Stimulated activated CD4-positive, alpha-beta T cell treated with anti-CD3 and anti-CD28 coated beads, Interleukin-15, amount 100 ng/mL, for 24 hours (primary cell): ENCODE measurements around the gene ADAP1.

Source experiments
- DNase-seq: peaks from one replicate; pipeline ENCODE4 v3.0.0-alpha.2; 2020

ADAP1 gene

DNA sequence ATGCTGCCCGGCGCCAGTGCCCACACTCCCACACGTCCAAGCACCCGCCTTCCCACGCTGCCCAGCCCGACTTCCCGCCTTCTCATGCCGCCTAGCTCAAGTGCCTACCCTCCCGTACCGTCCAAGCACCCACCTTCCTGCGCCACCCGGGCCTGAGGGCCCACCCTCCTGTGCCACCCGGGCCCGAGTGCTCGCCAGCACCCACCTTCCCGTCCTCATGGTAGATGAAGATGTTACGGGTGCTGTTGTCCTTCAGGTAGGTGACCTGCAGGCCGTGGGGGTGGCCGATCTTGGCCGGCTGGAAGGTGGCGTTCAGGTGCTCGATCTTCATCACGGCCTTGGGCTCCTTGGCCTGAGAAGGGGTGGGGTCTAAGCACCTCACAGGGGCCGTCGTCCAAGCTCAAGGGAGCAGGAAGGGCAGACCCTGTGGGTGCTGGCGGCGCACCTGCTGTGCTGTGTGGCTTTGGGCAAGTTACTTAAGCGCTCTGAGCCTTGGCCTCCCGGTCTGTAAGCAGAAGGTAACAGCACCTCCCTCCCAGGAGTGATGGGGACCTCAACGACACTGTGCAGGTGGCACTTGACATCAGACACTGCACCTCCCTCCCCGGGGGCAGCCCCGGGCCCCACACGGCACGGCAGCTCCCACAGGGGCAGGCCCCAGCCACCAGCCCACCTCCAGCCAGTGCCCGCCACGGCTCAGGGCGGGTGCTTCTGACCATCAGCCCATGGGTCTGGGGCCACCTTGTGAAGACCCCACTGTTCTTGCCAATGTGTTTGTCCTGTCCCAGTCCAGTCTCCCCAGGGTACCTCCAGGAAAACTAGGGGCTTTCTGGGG, 50.3 kb downstream of the ADAP1 start:
- DNase-seq = no peak

- no peak for DNase-seq
These were observed 51.5 kb downstream of the ADAP1 start for GRCh38 chr7:902996-903395.

DNA sequence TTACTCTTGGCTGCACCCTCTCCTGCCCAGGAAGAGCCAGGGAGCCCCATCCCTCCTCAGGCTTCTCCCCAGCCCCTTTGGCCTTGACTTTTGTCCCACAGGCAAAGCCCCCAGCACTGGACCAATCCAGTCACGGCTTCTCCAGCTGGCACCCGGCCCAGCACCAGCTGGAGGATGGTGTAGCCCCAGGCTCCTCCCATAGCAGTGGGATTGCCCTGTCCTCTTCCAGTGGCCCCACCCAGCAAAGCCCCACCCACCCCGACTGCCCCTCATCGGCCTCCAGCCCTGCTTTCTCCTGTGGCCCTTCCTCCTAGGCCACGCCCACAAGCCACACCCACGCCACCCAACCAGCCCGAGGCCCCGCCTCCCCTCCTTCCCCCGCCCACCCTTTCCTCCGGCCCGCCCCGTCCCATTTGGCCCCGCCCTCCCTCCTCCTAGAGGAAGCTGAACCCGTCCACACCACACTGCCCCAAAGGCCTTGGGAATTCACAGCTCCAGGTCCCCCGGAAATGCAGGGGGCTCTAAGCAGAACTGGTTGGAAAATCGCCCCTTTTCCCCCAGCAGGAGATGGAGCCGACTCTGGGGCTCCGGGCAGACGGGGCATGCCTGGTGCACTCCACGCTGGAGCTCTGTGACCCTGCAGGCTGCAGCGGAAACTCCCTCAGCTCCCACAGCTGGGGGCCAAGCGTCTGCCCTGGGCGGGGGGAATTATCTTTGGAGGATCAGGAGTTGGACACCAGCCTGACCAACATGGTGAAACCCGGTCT, 52.9 kb downstream of the ADAP1 start:
- DNase-seq = peak; percentile 76

DNA sequence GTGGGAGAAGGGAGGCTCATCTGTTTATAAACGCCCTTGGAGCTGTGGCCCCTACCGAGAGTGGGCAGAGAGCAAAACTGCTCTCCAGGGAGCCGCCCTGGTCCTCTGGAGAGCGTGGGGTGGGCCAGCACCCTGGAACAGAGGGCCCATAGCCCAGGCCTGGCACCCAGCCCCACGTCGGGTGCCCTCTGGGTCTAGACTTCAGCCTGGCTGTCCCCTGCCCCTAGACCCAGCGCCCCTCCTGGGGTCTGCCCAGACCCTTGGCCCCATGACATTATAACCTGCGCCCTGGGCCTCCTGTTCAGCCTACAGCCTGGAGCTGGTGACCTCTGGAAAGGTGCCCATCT, 53.5 kb downstream of the ADAP1 start:
- DNase-seq = no peak

- DNase-seq = no peak
These were observed 54.0 kb downstream of the ADAP1 start for GRCh38 chr7:900331-901040.

- no peak for DNase-seq
These were observed 54.7 kb downstream of the ADAP1 start for GRCh38 chr7:899806-900205.

- DNase-seq = no peak
These were observed 55.4 kb downstream of the ADAP1 start for GRCh38 chr7:898855-899681.

GRCh38 chr7:898460-898854, 56.0 kb downstream of the ADAP1 start:
- DNase-seq = no peak

DNA sequence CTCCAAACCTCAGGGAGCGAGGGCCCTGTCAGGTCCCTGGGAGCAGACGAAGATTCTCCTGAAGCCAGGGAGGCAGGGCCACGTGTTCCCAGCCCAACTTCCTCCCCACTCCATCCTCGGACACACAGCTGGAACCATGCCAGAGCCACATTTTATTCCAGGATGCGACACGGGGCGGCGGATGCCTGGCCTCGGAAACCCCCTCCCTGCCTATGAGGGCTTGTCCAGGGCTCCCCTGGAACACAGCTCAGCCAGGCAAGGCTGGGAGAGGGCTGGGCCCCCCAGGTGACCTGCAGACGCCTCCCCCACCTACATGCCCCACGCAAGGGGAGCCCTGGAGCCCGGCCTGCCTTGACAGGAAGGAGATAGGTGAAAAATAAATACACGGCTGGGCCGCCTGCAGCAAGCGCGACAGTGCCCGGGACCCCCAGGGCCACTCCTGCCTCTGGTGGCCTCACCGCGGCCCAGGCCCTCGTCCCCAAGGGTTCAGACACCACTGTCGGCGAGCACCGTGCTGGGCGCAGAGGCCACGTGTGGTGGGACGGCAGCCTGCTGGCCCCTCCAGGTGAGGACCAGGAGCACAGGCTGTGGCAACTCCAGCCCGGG, 56.6 kb downstream of the ADAP1 start:
- no peak for DNase-seq

DNA sequence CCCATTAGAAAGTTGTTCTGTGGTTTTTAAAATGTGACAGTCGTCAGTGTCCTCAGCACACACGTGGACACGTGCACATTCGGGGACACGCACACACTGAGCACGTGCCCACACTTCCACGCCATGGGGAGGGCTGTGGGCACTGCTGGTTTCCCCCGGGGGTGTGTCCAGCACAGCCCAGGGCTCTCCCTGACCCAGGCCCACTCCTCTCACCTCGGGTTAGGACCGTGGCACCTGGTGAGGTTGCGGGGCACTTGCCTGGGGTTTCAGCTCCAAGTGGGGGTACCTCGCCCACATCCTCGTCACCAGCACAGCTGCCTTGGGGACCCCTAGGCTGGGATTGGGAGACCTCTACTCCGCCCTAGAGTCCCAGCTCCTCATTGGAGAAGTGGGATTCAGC, 57.4 kb downstream of the ADAP1 start:
- DNase-seq = no peak

- no peak for DNase-seq
These were observed 58.0 kb downstream of the ADAP1 start for GRCh38 chr7:896346-897075.

DNA sequence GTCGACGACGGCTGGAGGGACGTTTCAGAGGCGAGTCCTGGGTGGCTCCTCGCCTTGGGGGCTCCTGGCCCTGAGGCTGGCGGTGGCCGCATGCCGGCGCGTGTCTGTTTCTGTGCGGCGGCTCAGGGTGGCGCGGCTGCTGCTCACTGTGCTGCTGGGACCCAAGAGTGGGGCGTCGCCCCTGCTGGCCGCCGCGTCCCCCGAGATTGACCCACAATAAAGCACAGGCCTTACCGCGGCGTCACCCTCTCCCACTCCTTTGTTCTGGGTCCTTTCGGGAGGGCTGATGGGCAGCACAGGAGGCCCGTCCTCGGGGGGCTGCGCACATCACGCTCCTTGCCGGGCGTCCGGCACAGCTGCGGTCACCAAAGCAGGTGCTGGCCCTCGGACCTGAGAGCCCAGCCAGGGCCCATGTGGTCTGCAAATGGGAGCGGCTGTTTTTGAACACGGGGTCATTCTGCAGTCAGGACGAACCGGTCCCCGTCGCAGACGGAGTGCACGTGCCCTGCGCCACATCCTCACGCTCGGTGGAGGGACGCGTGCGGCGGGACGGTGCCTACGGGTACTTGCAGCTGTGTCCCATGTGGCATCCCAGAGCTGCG, 58.9 kb downstream of the ADAP1 start:
- DNase-seq = no peak

DNA sequence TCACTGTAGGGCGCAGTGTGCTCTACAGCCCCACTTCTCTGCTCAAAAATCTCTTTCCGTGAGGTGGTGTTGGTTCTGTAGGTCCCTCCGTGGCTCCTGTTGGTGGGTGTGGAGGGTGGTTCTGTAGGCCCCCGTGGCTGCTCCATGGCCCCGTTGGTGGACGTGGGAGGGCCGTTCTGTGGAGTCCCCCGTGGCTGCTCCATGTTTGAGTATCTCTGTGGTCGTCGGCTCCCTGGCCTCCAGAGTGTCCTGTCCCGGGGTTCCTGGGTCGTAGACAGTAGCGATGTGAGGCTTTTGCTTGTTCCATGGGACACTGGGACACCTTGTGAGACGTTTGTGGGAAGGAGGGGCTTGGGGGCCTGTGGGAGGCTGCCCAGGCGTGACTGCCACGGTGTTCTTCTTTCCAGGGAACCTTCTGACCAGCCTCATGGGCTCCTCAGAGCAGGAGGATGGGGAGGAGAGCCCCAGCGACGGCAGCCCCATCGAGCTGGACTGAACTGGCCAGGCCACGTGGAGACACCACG, 59.5 kb downstream of the ADAP1 start:
- DNase-seq = no peak

DNA sequence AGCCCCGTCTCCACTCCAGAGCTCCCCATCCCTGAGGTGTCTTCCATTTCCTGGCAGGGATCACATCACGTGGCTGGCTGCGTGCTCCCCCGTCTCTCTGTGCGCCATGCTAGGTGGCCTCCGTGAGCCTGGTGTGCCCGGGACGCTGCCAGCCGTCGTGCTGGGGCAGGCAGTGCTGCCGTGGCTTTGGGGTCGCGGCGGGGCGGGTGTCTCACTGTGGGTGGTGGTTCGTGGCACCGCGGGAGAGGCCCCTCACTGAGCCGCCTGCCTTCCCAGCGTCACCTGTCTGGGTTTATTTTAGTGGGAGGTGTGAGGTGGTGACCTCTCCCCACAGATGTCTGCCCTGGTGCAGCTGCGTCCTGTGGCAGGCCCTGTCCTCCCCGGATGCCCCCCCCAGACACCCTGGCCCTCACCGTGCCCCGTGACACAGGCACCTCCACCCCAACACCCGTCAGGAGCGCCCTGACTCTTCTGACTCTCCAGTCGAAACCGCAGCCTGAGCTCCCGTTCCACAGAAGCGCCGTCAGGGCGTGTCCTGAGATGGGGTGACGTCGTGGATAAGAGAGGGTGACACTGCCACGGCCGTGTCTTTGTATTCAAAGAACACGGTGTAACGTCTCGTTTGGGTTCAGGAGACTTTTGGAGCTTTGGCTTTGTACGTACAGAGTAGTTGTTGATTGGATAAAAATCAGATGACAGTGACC, 60.2 kb downstream of the ADAP1 start:
- no peak for DNase-seq

- no peak for DNase-seq
These were observed 60.8 kb downstream of the ADAP1 start for GRCh38 chr7:893686-894085.

GRCh38 chr7:892648-893593, 61.6 kb downstream of the ADAP1 start:
- DNase-seq = no peak

GRCh38 chr7:891805-892204, 62.7 kb downstream of the ADAP1 start:
- no peak for DNase-seq

GRCh38 chr7:891291-891690, 63.2 kb downstream of the ADAP1 start:
- no peak for DNase-seq

GRCh38 chr7:890868-891267, 63.6 kb downstream of the ADAP1 start:
- no peak for DNase-seq
